HG02642 (cell line): Measurements from ENCODE around the gene IMMP2L.
"Not testable (repeated sequence)": the region's sequence is repeated elsewhere in the genome, so short reads cannot be mapped to it uniquely, and the experiment has no call there.

Experiments
- ATAC-seq: cut with Tn5 transposase; IDR thresholded peaks from one replicate; pipeline ENCODE4 v1.9.1; 2021; ENCODE audit warnings: mild to moderate bottlenecking; ENCODE audit not compliant: unreplicated experiment, poor library complexity

IMMP2L gene

DNA sequence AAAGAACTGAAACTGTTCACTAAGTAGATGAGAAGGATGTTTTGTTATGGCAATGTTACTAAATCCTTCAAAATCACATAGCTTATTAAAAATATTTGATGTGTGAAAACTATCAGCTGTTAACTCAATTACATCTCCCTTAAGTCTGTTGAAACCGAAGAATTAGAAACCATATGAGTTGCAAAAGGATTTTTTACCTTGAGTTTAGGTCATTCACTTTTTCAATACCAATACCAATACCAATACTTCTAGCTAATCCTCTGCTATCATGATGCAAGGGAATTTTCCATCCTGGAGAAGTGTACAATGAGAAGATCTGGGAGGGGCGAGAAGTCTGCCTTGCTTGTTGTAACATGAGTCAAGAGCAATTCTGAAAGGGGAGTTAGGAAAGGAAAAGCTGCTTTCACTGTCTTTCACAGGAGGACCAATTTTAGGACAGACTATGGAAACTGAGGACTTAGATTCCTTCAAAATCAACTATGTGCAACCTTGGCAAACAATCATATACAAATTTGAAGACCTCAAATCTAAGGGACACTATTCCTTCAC, 199.7 kb downstream of the IMMP2L start:
- ATAC-seq = no peak

DNA sequence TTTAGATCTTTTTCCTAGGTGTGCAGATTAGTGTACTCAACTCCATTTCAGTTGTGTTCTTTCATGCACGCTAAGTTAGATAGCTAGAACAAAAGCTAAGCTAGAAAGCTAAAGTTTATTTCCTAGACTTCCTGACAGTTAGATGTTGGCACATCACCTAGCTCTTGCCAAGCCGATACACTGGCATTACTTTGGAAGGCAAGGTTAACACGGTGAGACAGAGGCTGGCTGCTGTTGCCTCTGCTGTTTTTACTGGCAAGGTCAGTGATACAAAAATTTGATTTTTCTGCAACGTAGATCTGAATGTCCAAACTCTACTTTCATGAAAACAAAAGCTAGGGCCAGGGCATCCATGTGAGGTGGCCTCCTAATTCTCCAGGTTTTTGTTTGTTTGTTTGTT, 203.4 kb downstream of the IMMP2L start:
- ATAC-seq = no peak

DNA sequence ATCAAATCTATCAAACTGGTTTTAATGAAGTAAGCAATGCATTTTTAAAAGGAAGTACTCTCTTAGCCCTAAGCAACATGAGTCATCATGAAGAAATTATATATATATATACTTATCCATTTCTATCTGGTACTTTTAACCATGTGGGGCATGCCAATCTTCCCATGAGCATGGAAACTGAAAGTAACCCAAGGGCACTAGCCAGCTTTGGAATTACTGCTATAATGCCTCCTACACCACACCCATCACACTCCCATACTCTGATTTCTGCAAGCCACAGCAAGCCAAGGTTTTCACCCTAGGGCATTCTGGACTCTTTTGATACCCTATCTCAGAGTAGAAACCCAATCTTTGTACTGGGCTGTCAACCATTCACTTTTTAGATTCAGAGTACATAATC, 204.6 kb downstream of the IMMP2L start:
- ATAC-seq = no peak

DNA sequence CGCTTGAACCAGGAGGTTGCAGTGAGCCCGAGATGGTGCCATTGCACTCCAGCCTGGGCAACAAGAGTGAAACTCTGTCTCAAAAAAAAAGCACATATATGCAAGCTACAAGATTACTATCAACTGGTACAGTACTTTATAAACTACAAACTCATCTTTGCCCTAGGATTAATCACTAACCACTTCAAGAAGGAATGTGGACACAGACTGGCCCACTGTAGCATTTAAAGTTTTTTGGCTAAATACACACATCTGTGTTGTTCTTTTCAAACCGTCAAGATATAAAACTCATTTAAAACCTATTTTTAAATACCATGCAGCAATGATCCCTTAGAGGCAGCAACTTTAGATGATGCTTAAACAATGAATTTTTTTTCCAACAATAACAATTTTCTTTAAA, 205.4 kb downstream of the IMMP2L start:
- ATAC-seq = no peak

DNA sequence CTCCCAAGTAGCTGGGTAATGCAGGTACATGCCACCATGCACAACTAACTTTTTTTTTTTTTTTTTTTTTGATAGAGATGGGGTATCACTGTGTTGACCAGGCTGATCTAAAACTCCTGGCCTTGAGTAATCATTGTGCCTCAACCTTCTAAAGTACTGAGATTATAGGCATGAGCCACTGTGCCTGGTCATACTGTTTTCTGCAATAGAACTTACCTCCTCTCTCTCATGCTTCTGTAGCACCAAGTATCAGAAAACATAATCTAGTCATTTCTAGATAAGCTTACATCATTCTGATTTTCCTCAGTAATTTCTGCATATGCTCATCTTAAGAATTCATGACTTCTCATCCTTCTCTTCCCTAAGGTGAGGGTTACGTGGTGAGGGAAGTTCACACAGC, 210.0 kb downstream of the IMMP2L start:
- no peak for ATAC-seq

DNA sequence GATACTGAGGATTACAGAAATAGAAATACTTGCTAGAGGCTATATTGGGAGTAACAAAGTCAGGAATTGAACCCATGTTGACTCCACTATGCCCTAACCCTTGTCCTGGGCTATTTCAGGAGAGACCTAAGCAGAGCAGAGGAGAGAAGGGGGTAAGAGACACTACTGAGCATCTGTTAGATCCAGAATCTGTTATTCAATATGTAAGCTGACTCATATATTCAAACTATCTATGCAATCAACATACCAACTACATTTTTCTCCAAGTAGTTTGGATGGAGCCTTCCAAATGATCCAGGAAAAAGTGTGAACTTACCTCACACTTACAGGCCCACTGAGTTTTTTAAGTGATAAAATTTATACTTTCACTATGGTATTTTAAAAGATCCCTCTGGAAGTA, 216.1 kb downstream of the IMMP2L start:
- no peak for ATAC-seq

DNA sequence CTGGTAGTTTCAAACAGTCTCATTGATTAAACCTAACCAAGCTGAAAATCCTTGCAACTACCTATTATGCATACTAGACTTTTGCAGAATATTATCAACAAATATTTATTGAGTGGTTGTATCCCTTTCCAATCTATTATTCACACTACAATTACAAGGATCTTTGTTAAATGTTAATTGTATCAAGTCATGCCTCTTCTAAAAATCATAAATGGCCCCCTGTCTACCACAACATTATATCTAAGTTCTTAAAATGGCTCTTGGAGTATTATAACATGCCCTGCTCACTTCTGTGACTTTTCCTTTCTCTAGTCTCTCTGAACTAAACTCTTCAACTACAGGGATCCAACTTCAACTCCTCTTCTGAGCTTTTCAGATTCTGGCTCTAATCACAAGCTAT, 219.3 kb downstream of the IMMP2L start:
- no peak for ATAC-seq

DNA sequence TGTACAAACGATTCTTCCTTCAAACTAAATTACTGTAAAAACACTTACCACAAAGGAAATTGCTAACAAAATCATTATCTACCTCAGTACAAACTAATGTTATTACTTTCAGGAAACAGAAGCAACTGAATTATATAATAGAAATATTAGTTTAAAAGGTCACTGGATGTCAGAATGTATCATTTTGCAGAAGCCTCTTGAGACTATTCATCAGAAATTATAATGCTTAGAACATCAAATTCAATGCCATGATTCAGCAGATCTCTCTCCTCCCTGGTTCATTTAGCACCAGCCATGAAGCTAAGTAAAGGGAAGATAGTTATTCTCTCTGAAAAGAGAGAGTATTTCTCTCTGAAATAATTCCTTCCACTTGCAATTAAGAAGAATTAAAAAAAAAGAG, 223.3 kb downstream of the IMMP2L start:
- ATAC-seq = no peak

DNA sequence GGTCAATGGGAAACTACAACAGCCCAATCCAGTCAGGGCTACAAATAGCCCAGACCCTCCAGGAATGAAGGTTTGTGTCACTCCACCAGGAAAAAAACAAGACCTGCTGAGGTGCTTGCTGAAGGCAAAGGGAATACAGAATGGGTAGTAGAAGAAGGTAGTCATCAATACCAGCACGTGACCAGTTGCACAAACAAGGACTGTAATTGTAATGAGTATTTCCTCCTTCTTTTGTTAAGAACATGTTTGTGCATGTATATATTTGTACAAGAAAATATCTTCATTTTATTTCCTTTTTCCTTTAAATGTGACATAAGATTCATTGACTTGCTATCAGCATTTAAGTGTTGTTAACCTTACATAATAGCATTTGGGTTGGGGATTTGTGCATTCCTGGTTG, 229.3 kb downstream of the IMMP2L start:
- no peak for ATAC-seq

DNA sequence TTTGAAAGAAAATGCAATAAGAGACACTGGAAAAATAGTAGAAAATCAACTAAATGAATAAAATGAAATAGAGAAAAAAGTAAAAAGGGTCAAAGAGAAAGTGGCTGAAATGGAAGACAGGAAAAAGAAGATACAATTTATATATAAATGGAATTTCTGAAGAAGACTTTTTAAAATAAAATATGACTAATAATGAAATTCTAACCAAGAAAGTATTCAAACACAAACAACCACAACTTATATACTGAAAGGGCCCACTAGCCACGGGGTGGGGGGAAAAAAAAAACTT, 232.1 kb downstream of the IMMP2L start:
- ATAC-seq = no peak

DNA sequence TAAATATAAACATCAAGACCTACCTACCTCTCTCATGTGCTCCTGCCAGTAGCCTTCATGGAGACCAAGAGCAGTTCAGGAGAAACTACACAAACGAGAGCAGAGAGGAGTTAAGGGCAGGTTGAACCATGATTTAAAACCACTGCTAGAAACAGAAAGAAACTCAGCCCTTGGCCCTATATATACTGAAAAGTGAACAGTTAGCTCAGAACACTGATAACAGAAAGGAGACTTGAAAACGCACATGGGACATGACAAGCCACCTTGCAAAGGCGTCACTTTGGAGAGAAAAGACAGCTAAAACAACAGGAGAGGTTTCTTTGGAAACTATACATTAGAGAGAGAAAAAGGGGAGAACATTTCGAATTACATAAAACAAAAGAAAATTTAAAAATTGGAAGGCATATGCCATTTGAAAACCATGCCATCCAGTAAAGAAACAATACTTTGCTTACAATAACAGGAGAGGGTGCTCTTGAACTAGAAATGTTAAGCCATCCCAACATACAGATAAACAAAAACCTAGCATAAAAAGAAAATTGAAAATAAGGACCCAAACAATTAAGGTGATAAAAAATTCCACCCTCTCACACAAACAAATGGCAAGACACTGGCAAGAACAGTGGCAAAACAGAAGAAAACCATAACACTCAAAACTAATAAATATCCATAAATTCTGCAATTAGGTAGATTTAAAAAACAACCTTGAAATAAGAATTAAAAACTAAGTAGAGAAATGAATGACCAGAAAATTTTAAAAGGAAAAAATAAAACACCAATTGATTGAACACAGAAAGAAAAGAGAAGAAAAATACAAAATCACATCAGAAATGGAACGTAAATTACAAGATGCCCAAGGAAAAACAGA, 232.7 kb downstream of the IMMP2L start:
- ATAC-seq = peak; percentile 64

DNA sequence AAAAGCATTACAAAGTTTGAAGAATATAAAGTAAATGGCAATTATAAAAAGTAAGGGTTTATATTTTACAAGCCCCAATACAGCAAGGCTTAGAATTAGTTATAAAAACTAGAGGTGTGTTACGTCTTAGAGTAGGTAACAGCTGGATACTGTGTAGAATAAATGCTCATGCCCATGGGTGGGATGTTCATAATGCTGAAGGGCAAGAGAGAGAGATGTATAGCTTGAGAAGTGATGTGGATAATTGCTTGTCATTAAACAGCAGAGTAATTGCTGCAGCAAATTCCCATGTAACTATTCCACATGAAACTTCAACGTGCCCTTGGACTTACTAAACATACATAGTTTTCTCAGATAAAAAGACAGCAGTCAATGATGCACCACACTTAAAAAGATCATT, 233.8 kb downstream of the IMMP2L start:
- ATAC-seq = no peak

DNA sequence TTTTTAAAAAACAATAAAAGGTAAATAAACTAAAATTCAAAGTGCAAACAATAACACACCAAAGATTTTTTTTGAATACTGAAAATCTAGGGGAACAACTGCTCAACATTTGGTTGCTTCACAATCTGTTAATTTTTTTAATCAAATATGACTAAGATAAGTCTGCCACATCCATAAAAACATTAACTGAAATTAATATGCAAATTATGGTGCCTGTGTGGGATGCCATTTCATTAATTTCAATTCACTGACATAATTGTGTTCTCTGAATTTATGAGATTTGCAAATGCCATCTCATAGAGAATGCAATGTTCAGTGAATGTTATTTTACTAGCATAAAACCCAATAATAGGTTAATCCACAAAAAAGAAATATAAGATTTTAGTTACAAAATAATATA, 237.5 kb downstream of the IMMP2L start:
- no peak for ATAC-seq

DNA sequence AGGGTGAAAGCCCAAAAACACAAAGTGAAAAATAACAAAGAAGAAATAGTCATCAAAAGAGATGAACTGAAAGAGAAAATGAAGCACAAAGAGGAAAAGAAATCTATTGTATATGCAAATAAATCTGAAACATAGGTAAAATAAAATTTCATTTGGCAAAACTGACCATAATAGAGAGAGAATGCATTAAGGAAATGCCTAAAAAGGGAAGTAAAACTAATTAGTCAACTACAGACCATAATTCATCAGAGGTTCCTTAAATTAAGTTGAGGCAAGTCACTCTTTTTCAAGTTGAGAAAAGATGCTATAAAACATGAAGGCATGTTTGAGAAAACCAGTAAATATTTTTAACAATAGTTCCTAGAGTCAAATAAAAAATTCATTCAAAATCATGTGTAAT, 238.1 kb downstream of the IMMP2L start:
- no peak for ATAC-seq

DNA sequence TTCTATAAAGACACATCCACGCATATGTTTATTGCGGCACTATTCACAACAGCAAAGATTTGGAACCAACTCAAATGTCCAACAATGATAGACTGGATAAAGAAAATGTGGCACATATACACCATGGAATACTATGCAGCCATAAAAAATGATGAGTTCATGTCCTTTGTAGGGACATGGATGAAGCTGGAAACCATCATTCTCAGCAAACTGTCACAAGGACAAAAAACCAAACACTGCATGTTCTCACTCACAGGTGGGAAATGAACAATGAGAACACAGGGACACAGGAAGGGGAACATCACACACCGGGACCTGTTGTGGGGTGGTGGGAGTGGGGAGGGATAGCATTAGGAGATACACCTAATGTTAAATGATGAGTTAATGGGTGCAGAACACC, 238.6 kb downstream of the IMMP2L start:
- not testable (repeated sequence) for ATAC-seq

DNA sequence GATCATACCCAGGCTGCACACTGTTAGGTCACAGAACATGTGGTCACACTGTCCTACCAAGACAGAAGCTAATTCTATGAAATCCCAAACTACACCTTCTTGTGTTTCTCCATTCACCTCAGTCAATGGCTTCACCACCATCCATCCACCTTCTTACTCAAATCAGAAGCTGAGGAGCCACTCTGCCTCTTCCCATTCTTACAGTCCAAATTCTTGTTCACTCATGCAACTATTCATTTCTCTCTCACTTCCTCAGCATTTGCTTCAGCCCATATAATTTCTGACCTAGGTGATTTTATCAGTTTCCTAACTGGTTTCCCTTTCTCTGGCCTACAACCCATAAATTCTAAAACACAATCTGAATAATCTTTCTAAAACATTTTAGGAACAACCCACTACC, 242.2 kb downstream of the IMMP2L start:
- no peak for ATAC-seq

DNA sequence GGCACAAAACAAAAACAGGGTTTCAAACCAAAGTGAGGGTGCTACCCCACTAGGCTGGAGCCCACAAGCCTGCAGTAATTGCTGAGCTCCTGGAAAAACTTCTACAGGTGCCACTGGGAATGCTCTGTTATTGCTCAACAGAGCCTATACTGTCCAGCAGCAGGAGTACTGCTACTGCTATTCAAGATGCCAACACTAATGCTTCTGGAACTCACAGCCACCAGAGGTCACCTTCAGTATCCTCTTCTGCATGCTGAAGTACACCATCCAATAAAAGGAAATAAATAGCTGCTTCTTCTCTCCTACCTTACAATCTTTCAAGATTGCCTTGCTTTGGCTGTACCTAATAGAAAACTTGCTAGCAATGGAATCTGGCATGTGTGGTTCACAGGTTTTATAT, 249.3 kb downstream of the IMMP2L start:
- no peak for ATAC-seq

DNA sequence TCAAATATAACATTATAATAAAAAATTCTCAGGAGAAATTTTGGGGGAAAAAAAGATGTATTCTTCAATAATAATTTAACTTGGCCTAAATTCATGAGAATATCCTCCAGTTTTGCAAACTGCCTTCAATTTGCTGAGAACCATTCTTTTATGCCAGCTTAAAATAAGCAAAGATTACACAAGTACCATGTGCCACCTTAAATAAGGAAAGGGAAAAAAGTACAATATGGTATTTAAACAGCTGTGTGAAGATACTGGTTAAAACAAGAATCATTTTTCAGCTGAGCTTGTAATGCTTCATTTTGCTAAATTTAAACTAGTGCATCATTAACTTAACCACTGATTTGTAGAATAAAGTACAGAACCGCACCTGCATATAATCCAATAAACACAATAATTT, 253.6 kb downstream of the IMMP2L start:
- no peak for ATAC-seq

DNA sequence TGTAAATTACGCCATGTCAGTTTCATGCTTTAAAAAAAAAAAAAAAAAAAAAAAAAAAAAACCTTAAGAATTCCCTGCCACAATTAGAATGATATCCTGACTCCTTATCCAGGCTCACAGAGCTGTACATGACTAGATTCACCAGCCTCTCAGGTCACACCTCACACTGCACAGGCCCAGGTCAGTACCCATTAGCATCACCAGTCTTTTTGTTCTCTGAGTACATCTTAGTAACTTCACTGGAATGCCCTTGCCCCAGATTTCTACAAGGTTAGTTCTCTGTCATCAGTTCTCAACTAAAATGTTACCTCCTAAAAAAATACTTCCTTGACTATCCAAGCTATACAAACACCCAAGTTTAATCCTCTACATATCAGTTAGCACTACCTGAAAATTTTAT, 260.4 kb downstream of the IMMP2L start:
- ATAC-seq = no peak

DNA sequence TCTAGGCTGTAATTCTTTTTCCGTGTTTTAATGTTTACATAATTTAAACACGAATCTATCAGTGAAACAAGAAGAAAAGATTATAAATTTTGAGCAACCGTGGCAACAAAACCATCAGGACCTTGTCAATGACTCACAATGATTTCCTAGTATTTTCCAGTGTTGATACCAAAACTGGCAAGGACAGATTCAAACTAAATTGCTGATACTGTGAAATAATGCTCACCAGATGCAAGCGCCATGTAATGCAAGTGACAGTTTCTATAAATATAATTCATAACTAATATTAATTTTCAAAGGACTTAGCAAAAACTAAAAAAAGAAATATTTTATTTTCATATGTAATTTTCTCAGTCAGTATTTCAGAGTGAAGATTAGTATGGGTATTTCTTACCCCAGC, 267.8 kb downstream of the IMMP2L start:
- ATAC-seq = no peak

DNA sequence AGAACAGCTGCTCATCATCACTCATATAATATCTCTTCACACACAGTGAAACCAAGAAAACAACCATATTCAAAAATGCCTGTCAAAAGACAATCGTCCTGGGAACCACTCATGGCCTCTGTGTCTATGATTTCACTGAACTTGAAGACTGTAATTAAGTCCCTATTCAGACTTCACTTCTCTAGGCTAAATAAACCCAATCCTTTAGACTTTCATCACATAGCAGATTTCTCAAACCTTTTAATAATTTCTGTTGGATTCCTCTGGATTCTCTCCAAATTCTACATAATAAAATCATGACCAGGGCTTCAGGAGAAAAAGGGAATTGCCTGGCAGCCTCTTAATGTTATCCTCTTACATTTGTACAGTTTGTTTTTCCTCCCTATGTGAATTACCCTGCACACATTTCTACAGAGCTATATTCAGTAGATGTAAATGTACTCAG, 270.2 kb downstream of the IMMP2L start:
- ATAC-seq = no peak

DNA sequence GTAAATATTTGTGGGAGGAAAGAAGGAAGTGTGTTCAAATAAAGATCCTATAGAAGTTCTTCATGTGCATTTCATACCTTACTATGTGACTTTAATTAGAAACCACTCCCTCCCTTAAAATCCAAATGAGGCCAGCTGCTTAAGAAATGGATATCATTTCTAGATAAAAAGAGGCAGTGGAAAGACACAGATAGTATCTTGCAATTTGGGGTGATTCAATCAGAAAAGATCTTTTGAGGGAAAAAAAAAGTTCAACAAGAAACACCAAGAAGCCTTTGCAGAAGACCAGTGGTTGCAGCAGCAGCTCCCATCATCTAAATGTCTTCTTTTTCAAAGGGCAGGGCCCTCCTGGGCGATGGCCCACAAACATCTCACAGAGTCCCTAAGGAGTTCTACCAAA, 271.3 kb downstream of the IMMP2L start:
- no peak for ATAC-seq
